SW480 (cell line): ENCODE measurements around the gene RIC8A.

Experiments
- DNase-seq: peaks from one replicate; pipeline ENCODE4 v3.0.0-alpha.2; 2016; ENCODE audit warnings: low spot score

Gene RIC8A

GRCh38 chr11:204587-205109 lies 2.9 kb upstream of the RIC8A start:
- no peak for DNase-seq

GRCh38 chr11:205221-206001 lies 2.1 kb upstream of the RIC8A start:
- no peak for DNase-seq

- DNase-seq: no peak
These were observed 1.5 kb upstream of the RIC8A start for GRCh38 chr11:206002-206384.

GRCh38 chr11:206526-207207 lies 841 bp upstream of the RIC8A start:
- no peak for DNase-seq

GRCh38 chr11:207863-208180 lies 314 bp downstream of the RIC8A start:
- DNase-seq: no peak

GRCh38 chr11:208181-208916 lies 841 bp downstream of the RIC8A start:
- peak; percentile 56 for DNase-seq

- DNase-seq: no peak
These were observed 1.4 kb downstream of the RIC8A start for GRCh38 chr11:208917-209260.

- DNase-seq: no peak
These were observed 2.0 kb downstream of the RIC8A start for GRCh38 chr11:209275-210121.

GRCh38 chr11:210122-210802 lies 2.8 kb downstream of the RIC8A start:
- no peak for DNase-seq

- DNase-seq: no peak
These were observed 3.3 kb downstream of the RIC8A start for GRCh38 chr11:210803-211180.

- no peak for DNase-seq
These were observed 3.8 kb downstream of the RIC8A start for GRCh38 chr11:211295-211694.

GRCh38 chr11:211741-212140 lies 4.2 kb downstream of the RIC8A start:
- no peak for DNase-seq

GRCh38 chr11:212150-213100 lies 4.9 kb downstream of the RIC8A start:
- no peak for DNase-seq

GRCh38 chr11:213111-213510 lies 5.6 kb downstream of the RIC8A start:
- no peak for DNase-seq

GRCh38 chr11:214083-214482 lies 6.6 kb downstream of the RIC8A start:
- no peak for DNase-seq

GRCh38 chr11:215581-216037 lies 8.1 kb downstream of the RIC8A start:
- no peak for DNase-seq

GRCh38 chr11:216081-216974 lies 8.8 kb downstream of the RIC8A start:
- no peak for DNase-seq

GRCh38 chr11:217704-218103 lies 10.2 kb downstream of the RIC8A start:
- no peak for DNase-seq
